OCI-LY7 (cell line): ENCODE data around the gene APELA.

Experiments
- CTCF ChIP-seq: fragments of 200-600 bp; sonication (generic); conservative IDR thresholded peaks from 2 replicates; pipeline ENCODE4 v1.5.1; 2014; ENCODE audit warnings: mild to moderate bottlenecking, antibody characterized with exemption, low read length, moderate library complexity, mixed read lengths
- EZH2phosphoT487 ChIP-seq: fragments of 200-600 bp; sonication (generic); IDR thresholded peaks from 2 replicates; pipeline ENCODE4 v1.6.1; 2018; ENCODE audit warnings: low read depth, borderline replicate concordance, mild to moderate bottlenecking, mixed run types, antibody characterized with exemption, low read length, moderate library complexity, mixed read lengths

GRCh38 chr4:164930647-164931046 lies 53.7 kb downstream of the APELA start:
- TF ChIP-seq CTCF (no peak), EZH2phosphoT487 (no peak)
